K562 (cell line): ENCODE results near the gene TBC1D1. TPM values are rescaled to one million over a fixed set of nuclear protein-coding genes. Genes with fewer than 3 reads are reported as not detected.

Experiments
- ATAC-seq: fragments of 200-7000 bp; cut with Tn5 transposase; 3 replicates; pipeline ENCODE4 v1.9.1; 2020; ENCODE audit warnings: moderate library complexity
- BruUV-seq: library from RNA; stranded (reverse); fragments of 400-500 nt; replicated peaks from 2 replicates; lab custom pipeline; 2021; lab: Mats Ljungman, UMichigan
- CTCF ChIA-PET: fragments of 300-600 bp; formaldehyde crosslinking; extraction: SDS; loops from one replicate; lab custom pipeline; 2021; ENCODE audit warnings: low intra/inter-chr PET ratio; lab: Yijun Ruan, JAX
- POLR2A ChIA-PET: fragments of 300-600, 350-650 bp; sonication (Branson Sonifier 250); formaldehyde crosslinking; extraction: SDS; loops from one replicate; lab custom pipeline; 2021; ENCODE audit warnings: antibody characterized with exemption, inconsistent platforms; lab: Yijun Ruan, JAX
- DNase-seq, 4 experiments: peaks; one replicate each; pipeline versions ENCODE4 v3.0.0 to v3.0.0-alpha.2; 2011 to 2018; ENCODE audit warnings: low spot score in 3 of 4, mixed read lengths in 3 of 4; ENCODE audit errors: extremely low read depth in 1 of 4
- FAIRE-seq: peaks from 2 replicates; lab custom pipeline; 2011; peaks lifted over from hg19 to GRCh38; lab: Jason Lieb, UNC
- H2AFZ ChIP-seq: 2 replicates; pipeline ENCODE4 v1.6.0; 2011; ENCODE audit warnings: low read depth, low read length, control low read depth, inconsistent platforms
- H3K27ac ChIP-seq: fragments of 200-600 bp; 3 replicates; pipeline ENCODE4 v1.8.0; 2011; ENCODE audit warnings: low read depth, mild to moderate bottlenecking, control low read depth, inconsistent platforms, low read length, moderate library complexity, mixed read lengths; ENCODE audit errors: extremely low read depth
- H3K27me3 ChIP-seq, 2 experiments: fragments of 300-600 bp in 1 of 2; 2 replicates in 1 of 2; 3 replicates in 1 of 2; pipeline versions ENCODE4 v1.6.0 to v1.8.0; 2011; ENCODE audit warnings: inconsistent platforms in 2 of 2, low read length in 2 of 2, mild to moderate bottlenecking in 1 of 2, mixed read lengths in 1 of 2, moderate library complexity in 1 of 2; ENCODE audit not compliant: control insufficient read depth in 2 of 2, insufficient read depth in 2 of 2
- H3K36me3 ChIP-seq: fragments of 300-600 bp; 3 replicates; pipeline ENCODE4 v1.8.0; 2011; ENCODE audit warnings: mild to moderate bottlenecking, low read length, inconsistent platforms; ENCODE audit not compliant: control insufficient read depth, insufficient read depth
- H3K4me1 ChIP-seq, 2 experiments: fragments of 200-600 bp in 1 of 2; replicated peaks in 1 of 2; 2 replicates in 1 of 2; 3 replicates in 1 of 2; pipeline versions ENCODE4 v1.5.1 to v1.8.0; 2011; ENCODE audit warnings: inconsistent platforms in 2 of 2, low read length in 2 of 2, mild to moderate bottlenecking in 1 of 2, mixed read lengths in 1 of 2, moderate library complexity in 1 of 2; ENCODE audit not compliant: control insufficient read depth in 2 of 2, insufficient read depth in 2 of 2
- H3K4me2 ChIP-seq: 2 replicates; pipeline ENCODE4 v1.6.1; 2011; ENCODE audit warnings: low read length, control low read depth, inconsistent platforms, mixed read lengths; ENCODE audit not compliant: insufficient read depth
- H3K4me3 ChIP-seq: fragments of 200-600 bp; sonication (generic), shearing (Covaris generic); 2 replicates; pipeline ENCODE4 v1.5.1; 2016; ENCODE audit warnings: control low read depth, inconsistent platforms
- H3K79me2 ChIP-seq: fragments of 200-600 bp; 3 replicates; pipeline ENCODE4 v1.8.0; 2011; ENCODE audit warnings: low read length, inconsistent platforms; ENCODE audit not compliant: control insufficient read depth, insufficient read depth
- H3K9ac ChIP-seq, 2 experiments: 2 replicates each; pipeline versions ENCODE4 v1.6.0 to v1.6.1; 2011; ENCODE audit warnings: low read depth in 2 of 2, low read length in 2 of 2, control low read depth in 1 of 2, inconsistent platforms in 1 of 2, mild to moderate bottlenecking in 1 of 2, mixed read lengths in 1 of 2; ENCODE audit not compliant: insufficient read depth in 1 of 2
- H3K9me1 ChIP-seq: one replicate; pipeline ENCODE4 v1.6.0; 2011; ENCODE audit warnings: inconsistent platforms, mild to moderate bottlenecking, low read length, moderate library complexity; ENCODE audit not compliant: control insufficient read depth, insufficient read depth
- H3K9me3 ChIP-seq: replicated peaks from 2 replicates; pipeline ENCODE4 v1.5.1; 2011; ENCODE audit warnings: low read depth, low read length, inconsistent platforms; ENCODE audit not compliant: control insufficient read depth, insufficient read depth
- H4K20me1 ChIP-seq: replicated peaks from 2 replicates; pipeline ENCODE4 v1.6.1; 2011; ENCODE audit warnings: low read length, inconsistent platforms, mixed read lengths; ENCODE audit not compliant: control insufficient read depth, insufficient read depth
- FOS ChIP-seq: IDR thresholded peaks from 3 replicates; pipeline ENCODE4 v1.6.1; 2011; ENCODE audit not compliant: insufficient read length; ENCODE audit errors: extremely low read depth
- LCOR ChIP-seq: sonication (generic); formaldehyde crosslinking; IDR thresholded peaks from 2 replicates; pipeline ENCODE4 v1.8.0; 2022; ENCODE audit warnings: mild to moderate bottlenecking, missing genetic modification reagents
- MBD2 ChIP-seq: sonication (generic); IDR thresholded peaks from 2 replicates; pipeline ENCODE4 v1.6.1; 2016; ENCODE audit warnings: low read depth, borderline replicate concordance
- NCOA2 ChIP-seq, 2 experiments: fragments of 450-650 bp; IDR thresholded peaks; 2 replicates each; pipeline ENCODE4 v1.6.1; 2018; ENCODE audit warnings: mild to moderate bottlenecking in 2 of 2, moderate library complexity in 1 of 2; ENCODE audit not compliant: partially characterized antibody in 2 of 2
- NCOR1 ChIP-seq: fragments of 450-650 bp; IDR thresholded peaks from 2 replicates; pipeline ENCODE4 v1.6.1; 2016; ENCODE audit warnings: mild to moderate bottlenecking, moderate library complexity
- POLR2B ChIP-seq: fragments of 450-650 bp; IDR thresholded peaks from 2 replicates; pipeline ENCODE4 v1.6.1; 2018; ENCODE audit warnings: low read depth; ENCODE audit not compliant: partially characterized antibody
- whole genome bisulfite sequencing: fragments of 100-300 bp; shearing (Covaris generic); methylation state at CpG from one replicate; pipeline ENCODE4 v1.1.6; 2016; ENCODE audit warnings: low coverage, mixed read lengths; ENCODE audit not compliant: insufficient coverage; ENCODE audit errors: missing lambda C conversion rate; 5-methylcytosine and 5-hydroxymethylcytosine counted together
- in situ Hi-C: fragments of 300-500 bp; cut with MboI; formaldehyde crosslinking; loops from 4 replicates; pipeline ENCODE4 v1.15.0; 2018; ENCODE audit warnings: inconsistent platforms, mixed read lengths
- intact Hi-C: fragments of 100-400 bp; cut with micrococcal nuclease; formaldehyde crosslinking; loops from 2 replicates; pipeline ENCODE4 v1.14.2; 2022
- polyA plus RNA-seq, 8 experiments: library from polyadenylated mRNA; depleted of rRNA in 4 of 8; stranded (reverse) in 5 of 8; unstranded in 3 of 8; fragments of >200 nt; fragmentation: Nextera tagmentation in 2 of 8; fragmentation: Illumina TruSeq in 1 of 8; extraction: Ambion mirVana in 2 of 8; extraction: Trizol in 1 of 8; gene quantifications; 2 replicates each; pipeline versions ENCODE4 v1.2.1 to v1.2.3, GENCODE V29; 2011 to 2014; ENCODE audit warnings: inconsistent platforms in 1 of 8, missing spikeins in 1 of 8
- total RNA-seq, 7 experiments: library from RNA; depleted of rRNA in 6 of 7; stranded (reverse); fragments of >200 nt in 6 of 7; fragmentation: Illumina TruSeq in 2 of 7; extraction: Trizol in 2 of 7; gene quantifications; 2 replicates each; pipeline versions ENCODE4 v1.2.1 to v1.2.3, GENCODE V29; 2011 to 2021; ENCODE audit warnings: low replicate concordance in 1 of 7
- TF ChIP-seq, protein P1 (sequence below): fragments of 250-450 bp; sonication (Bioruptor Pico); IDR thresholded peaks from 2 replicates; pipeline ENCODE4 v1.5.0; 2021; ENCODE audit warnings: mild to moderate bottlenecking, moderate library complexity
- TF ChIP-seq, protein P2 (sequence below): sonication (generic); formaldehyde crosslinking; IDR thresholded peaks from 2 replicates; pipeline ENCODE4 v1.8.0; 2022; ENCODE audit warnings: mild to moderate bottlenecking, missing genetic modification reagents

Gene TBC1D1
- total and polyA plus RNA-seq, 9 of the 15 experiments (the other 6 are each of a cell fraction or from before 2014, with no cell fraction given): 0.59 to 14.2 (median 8.8) TPM

DNA sequence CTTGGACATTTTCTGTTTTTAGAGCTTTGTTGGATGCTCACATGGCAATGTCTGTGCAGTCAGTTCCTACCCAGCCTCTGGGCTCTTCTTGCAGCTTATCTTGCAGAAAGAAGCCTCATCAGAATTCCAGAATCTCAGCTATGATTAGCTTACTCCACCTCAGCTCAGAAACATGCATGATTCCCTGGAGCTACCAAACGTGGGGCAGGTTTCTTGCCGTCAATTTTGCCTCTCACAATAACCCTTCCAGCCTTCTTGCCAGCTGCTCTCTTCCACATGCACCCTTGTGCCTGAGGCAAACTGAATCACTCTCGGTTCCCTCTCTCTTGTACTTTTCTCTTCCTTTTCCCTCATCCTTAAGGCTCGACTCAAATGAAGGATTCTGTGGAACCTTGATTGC, 210.7 kb downstream of the TBC1D1 start (continued):
- TF ChIP-seq, protein P1, sequence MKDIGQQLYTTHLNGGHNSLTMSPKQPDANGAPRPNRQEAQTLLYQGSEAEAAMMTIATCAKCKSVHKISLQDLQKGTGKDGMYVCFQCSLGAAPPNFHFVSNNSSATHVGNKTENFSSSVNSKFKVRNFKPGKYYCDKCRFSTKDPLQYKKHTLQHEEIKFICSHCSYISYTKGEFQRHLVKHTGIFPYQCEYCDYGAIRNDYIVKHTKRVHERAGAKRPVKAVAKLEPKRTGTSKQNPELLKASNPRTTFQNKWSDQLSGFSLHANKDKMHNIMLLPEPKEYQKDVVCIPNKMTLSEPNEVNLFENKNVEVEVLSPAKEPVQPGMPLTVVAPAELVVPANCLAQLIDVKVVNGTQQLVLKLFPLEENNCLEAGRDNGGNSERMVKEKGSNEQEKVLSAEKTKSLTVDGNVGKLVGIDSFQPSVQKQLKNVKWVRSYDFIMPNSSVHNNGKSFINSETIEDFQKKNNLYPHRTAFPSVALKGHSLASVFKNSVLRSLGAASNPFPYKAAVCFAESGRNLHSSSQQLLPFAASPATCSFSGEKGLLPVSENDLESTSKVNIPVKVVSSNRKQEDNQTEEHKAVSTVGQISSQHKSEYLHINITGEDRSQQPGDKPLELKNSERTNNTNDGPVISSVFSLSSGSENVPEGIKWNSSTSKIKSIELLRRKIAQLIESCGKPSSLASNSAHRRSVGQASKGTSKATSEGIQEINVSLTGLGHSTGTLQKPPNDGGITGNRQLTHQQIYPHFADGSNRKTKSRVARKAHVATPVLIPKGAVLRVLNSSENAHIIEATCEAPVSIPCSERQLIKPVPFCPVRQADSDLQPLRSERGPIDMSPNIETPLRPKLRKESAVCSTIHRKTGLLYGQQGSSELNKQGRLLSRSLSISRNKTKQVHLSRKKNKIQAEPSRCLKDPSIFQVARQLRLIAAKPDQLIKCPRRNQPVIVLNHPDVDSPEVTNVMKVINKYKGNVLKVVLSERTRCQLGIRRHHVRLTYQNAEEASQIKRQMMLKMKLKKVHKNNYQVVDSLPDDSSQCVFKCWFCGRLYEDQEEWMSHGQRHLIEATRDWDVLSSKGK (CRISPR knock-in tag): no peak
- no peak for TF ChIP-seq FOS

DNA sequence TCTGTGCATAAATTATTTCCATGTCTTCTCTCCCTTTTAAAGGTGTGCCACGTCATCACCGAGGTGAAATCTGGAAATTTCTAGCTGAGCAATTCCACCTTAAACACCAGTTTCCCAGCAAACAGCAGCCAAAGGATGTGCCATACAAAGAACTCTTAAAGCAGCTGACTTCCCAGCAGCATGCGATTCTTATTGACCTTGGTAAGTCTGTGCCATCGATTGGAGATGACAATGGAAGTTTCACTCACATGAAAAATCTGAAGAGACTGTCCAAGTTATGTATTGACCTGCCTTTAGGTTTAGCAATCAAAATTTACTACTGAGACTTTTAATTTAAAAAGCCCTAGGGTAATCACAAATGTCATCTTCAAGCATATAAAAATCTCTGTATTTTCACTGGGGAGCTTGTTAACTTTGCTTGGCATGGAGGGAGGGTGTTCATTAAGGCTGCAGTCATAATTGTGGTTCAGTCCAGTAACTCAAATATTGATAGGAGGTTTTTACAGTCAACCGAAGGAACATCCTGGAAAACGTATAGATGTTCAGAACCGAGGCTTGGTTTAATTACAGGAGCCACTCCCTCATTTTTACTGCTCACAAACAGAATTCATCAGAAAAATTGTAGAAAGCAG, 212.2 kb downstream of the TBC1D1 start:
- Histone ChIP-seq H3K9ac (no peak overlapping the region), H4K20me1 (no peaks in the 10 kb centered on the region), H2AFZ (no peak overlapping the region), H3K9me1 (no peaks in the 10 kb centered on the region), H3K9me3 (no peaks in the 10 kb centered on the region), H3K27ac (no peak overlapping the region), H3K4me2 (no peak overlapping the region), H3K4me1 (0 out of 5 replicates have a peak, but pooled peaks cover 0 to 3% of the 10 kb centered on the region in 2 experiments), H3K36me3 (no peaks in the 10 kb centered on the region), H3K79me2 (no peaks in the 10 kb centered on the region), H3K27me3 (peaks cover 2 to 27% of the 10 kb centered on the region in 2 experiments; a peak in 4 of 5 replicates), H3K4me3 (no peak overlapping the region)
- CTCF ChIA-PET: no interaction called here
- POLR2A ChIA-PET: no interaction called here
- no peak for DNase-seq
- ATAC-seq: no peak
- no TSS peak for BruUV-seq
- WGBS: 10% methylated on average over 7 of the region's 7 CpGs
- in situ Hi-C loops: no loop called here
- FAIRE-seq: no peak
- no peak for TF ChIP-seq NCOA2 (IDR thresholded peaks at IDR 0.05; ENCODE audit: partially characterized antibody in 2 of 2)
- no peak for TF ChIP-seq LCOR
- TF ChIP-seq, protein P2, sequence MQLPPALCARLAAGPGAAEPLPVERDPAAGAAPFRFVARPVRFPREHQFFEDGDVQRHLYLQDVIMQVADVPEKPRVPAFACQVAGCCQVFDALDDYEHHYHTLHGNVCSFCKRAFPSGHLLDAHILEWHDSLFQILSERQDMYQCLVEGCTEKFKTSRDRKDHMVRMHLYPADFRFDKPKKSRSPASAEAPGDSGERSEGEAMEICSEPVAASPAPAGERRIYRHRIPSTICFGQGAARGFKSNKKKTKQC (CRISPR knock-in tag): no peak
- TF ChIP-seq NCOR1: no peak
- no peak for TF ChIP-seq POLR2B
- TF ChIP-seq MBD2: no peak
- intact Hi-C loops: no loop called here
